SK-N-MC (cell line): ENCODE results near the gene LMNA.

Experiments used
- DNase-seq: peaks from one replicate; pipeline ENCODE4 v3.0.0-alpha.2; 2011; ENCODE audit warnings: low read depth, low spot score
- H3K27ac ChIP-seq: fragments of 200-600 bp; sonication (generic); 2 replicates; pipeline ENCODE4 v1.5.1; 2016; ENCODE audit warnings: mixed run types
- H3K36me3 ChIP-seq: fragments of 200-600 bp; sonication (generic); 2 replicates; pipeline ENCODE4 v1.6.1; 2017; ENCODE audit warnings: antibody characterized with exemption, low read length, mixed read lengths; ENCODE audit not compliant: insufficient read depth
- H3K4me3 ChIP-seq: fragments of 200-600 bp; sonication (generic); 2 replicates; pipeline ENCODE4 v1.5.1; 2016
- H3K9ac ChIP-seq: fragments of 200-600 bp; sonication (generic); 2 replicates; pipeline ENCODE4 v1.8.0; 2017; ENCODE audit warnings: mixed run types, mixed read lengths; ENCODE audit not compliant: insufficient read length
- H3K9me3 ChIP-seq: fragments of 200-600 bp; sonication (generic); 2 replicates; pipeline ENCODE4 v1.6.1; 2017; ENCODE audit warnings: low read depth, mild to moderate bottlenecking, antibody characterized with exemption, low read length, moderate library complexity, mixed read lengths
- EZH2 ChIP-seq: fragments of 200-600 bp; sonication (generic); IDR thresholded peaks from one replicate; pipeline ENCODE4 v1.6.1; 2017; ENCODE audit warnings: antibody characterized with exemption
- FOXP2 ChIP-seq: optimal IDR thresholded peaks from 2 replicates; pipeline ENCODE3; 2011; ENCODE audit warnings: mild to moderate bottlenecking, moderate library complexity; ENCODE audit not compliant: insufficient read depth; ENCODE audit errors: extremely low read length, control extremely low read depth
- POLR2AphosphoS5 ChIP-seq: IDR thresholded peaks from 2 replicates; pipeline ENCODE4 v1.6.1; 2012; ENCODE audit warnings: mild to moderate bottlenecking, low read depth, low read length, borderline replicate concordance

LMNA gene

DNA sequence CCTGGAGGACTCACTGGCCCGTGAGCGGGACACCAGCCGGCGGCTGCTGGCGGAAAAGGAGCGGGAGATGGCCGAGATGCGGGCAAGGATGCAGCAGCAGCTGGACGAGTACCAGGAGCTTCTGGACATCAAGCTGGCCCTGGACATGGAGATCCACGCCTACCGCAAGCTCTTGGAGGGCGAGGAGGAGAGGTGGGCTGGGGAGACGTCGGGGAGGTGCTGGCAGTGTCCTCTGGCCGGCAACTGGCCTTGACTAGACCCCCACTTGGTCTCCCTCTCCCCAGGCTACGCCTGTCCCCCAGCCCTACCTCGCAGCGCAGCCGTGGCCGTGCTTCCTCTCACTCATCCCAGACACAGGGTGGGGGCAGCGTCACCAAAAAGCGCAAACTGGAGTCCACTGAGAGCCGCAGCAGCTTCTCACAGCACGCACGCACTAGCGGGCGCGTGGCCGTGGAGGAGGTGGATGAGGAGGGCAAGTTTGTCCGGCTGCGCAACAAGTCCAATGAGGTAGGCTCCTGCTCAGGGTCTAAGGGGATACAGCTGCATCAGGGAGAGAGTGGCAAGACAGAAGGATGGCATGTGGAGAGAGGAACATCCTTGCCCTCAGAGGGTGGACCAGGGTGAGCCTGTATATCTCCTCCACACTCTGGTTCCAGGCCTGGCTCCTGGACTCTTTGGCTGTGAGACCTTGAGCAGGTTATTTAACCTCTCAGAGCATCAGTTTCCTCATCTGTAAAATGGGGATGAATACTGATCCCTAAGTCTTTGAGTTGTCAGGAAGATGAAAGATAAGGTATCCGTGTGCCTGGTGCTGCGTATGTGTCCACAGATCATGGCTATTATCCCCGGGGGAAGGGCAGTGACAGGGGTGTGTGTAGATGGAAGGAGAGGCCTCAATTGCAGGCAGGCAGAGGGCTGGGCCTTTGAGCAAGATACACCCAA lies 21.7 kb downstream of the LMNA start:
- Histone ChIP-seq H3K9ac (no peak overlapping the region), H3K4me3 (no peak overlapping the region), H3K36me3 (peaks cover 71% of the 10 kb centered on the region), H3K9me3 (no peaks in the 10 kb centered on the region), H3K27ac (no peak overlapping the region)
- DNase-seq = no peak
- no peak for TF ChIP-seq FOXP2

DNA sequence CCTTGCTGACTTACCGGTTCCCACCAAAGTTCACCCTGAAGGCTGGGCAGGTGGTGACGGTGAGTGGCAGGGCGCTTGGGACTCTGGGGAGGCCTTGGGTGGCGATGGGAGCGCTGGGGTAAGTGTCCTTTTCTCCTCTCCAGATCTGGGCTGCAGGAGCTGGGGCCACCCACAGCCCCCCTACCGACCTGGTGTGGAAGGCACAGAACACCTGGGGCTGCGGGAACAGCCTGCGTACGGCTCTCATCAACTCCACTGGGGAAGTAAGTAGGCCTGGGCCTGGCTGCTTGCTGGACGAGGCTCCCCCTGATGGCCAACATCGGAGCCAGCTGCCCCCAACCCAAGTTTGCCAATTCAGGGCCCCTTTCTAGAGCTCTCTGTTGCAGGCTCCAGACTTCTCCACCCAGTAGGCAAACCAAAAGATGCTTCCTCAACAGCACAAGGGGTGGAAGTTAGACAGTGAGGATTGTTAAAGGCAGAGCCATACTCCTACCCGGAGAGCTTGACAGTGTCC lies 22.5 kb downstream of the LMNA start:
- no peak overlapping the region for H3K4me3 ChIP-seq
- H3K36me3 ChIP-seq = peaks cover 64% of the 10 kb centered on the region
- H3K9me3 ChIP-seq = no peaks in the 10 kb centered on the region
- no peak overlapping the region for H3K9ac ChIP-seq
- TF ChIP-seq FOXP2 (no peak), POLR2AphosphoS5 (no peak), EZH2 (no peak)
- H3K27ac ChIP-seq = no peak overlapping the region
- DNase-seq = no peak

DNA sequence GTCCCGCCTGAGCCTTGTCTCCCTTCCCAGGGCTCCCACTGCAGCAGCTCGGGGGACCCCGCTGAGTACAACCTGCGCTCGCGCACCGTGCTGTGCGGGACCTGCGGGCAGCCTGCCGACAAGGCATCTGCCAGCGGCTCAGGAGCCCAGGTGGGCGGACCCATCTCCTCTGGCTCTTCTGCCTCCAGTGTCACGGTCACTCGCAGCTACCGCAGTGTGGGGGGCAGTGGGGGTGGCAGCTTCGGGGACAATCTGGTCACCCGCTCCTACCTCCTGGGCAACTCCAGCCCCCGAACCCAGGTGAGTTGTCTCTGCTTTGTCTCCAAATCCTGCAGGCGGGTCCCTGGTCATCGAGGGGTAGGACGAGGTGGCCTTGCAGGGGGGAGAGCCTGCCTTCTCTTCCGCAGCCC lies 24.0 kb downstream of the LMNA start:
- Histone ChIP-seq H3K4me3 (no peak overlapping the region), H3K36me3 (peaks cover 58% of the 10 kb centered on the region)
- no peak for TF ChIP-seq EZH2
- no peak for TF ChIP-seq FOXP2
- TF ChIP-seq POLR2AphosphoS5 = no peak

DNA sequence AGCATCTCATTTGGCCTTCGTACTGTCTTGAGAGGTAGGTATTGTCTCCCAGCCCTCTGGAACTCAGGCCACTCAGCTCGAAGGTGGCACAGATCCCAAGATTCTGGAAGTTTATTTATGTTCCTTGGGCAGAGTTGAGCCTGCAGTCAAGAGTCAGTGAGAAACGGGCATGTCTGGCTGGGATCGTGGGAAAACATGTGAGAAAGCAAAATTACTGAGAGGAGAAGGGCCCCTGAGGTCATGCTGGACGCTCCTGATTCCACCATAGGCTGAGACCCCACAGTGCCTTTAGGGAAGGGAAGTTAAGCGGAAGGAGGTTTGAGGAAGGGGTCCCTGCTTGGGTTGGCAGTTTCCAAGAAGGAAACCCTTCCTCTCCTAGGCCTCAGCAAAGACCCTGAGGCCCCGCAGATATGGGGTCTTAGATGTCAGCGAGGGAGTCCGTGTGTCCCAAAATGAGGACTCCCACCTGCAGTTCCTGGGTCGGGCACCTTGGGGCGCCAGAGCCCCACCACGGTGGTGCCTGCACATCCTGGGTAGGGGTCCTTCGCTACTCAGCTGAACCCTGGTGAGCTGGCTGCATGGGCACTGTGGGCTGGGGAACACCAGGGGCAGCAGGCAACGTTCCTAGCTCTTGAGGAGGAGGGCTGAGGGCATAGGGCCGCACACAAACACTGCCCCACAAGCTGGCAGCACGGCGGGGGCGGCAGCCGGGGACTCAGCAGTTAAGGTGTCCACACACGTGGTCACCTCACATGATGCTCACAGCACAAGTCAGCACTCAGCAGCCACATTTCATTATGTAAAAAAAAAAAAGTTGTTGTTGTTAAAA lies 26.6 kb downstream of the LMNA start:
- Histone ChIP-seq H3K27ac (0 out of 2 replicates have a peak overlapping the region, but pooled peaks have one; percentile 46), H3K36me3 (peaks cover 32% of the 10 kb centered on the region), H3K4me3 (no peak overlapping the region), H3K9ac (no peak overlapping the region), H3K9me3 (no peaks in the 10 kb centered on the region)
- DNase-seq = no peak
- TF ChIP-seq FOXP2 (no peak), POLR2AphosphoS5 (no peak), EZH2 (no peak)

More for the DNA sequence above, 24.0 kb downstream of the LMNA start:
- H3K27ac ChIP-seq = no peak overlapping the region
- no peak for DNase-seq
- no peak overlapping the region for H3K9ac ChIP-seq
- no peaks in the 10 kb centered on the region for H3K9me3 ChIP-seq

DNA sequence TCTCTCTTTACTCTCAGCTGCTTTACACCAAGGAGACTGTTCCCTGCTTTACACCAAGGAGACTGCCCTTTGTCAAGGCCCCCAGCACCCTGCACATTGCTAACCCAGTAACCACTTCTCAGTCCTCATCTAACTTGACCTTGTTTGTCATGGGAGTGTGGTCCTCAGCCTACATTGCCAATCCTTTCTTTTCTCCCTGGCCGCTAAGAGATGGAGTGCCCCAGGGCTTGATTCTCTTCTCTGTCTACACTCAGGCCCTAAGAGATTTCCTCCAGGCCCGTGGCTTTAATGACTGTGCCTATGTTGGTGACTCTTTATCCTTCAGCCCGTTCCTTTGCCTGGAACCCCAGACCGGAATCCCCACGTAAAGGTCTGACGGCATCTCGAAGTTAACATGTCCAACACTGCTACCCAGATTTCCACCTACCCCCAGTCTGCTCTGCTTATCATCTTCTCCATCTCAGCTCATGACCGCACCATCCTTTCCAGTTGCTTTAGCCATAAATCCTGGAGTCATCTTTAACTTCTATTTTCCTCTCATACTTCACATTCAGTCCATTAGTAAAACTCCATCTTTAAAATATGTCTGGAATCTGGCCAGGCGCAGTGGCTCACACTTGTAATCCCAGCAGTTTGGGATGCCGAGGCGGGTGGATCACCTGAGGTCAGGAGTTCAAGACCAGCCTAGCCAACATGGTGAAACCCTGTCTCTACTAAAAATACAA lies 29.4 kb downstream of the LMNA start:
- Histone ChIP-seq H3K9ac (no peak overlapping the region), H3K4me3 (no peak overlapping the region), H3K27ac (no peak overlapping the region), H3K36me3 (peaks cover 4% of the 10 kb centered on the region; the same call in 1 of the 2 replicates), H3K9me3 (no peaks in the 10 kb centered on the region)
- no peak for TF ChIP-seq FOXP2
- TF ChIP-seq EZH2 = no peak
- TF ChIP-seq POLR2AphosphoS5 = no peak
- no peak for DNase-seq

DNA sequence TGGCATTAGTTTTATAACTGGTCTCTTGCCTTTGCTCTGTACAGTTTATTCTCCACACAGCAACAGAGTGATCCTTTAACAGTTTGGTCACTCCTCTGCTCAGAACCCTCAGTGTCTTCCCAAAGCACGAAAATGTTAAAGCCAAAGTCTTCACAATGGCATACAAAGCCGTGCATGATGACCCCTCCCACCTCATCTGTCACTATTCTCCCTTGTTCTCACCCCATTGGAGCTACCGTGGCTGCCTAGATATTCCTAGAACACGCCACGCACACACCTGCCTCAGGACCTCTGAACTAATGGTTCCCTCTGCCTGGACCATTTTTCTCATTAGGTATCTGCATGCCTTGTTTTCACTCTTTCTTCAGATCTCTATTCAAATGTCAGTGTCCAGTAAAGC lies 30.2 kb downstream of the LMNA start:
- Histone ChIP-seq H3K4me3 (no peak overlapping the region), H3K9ac (no peak overlapping the region), H3K36me3 (no peaks in the 10 kb centered on the region), H3K9me3 (no peaks in the 10 kb centered on the region), H3K27ac (no peak overlapping the region)
- no peak for TF ChIP-seq FOXP2
- no peak for TF ChIP-seq POLR2AphosphoS5
- TF ChIP-seq EZH2 = no peak
- DNase-seq = no peak

DNA sequence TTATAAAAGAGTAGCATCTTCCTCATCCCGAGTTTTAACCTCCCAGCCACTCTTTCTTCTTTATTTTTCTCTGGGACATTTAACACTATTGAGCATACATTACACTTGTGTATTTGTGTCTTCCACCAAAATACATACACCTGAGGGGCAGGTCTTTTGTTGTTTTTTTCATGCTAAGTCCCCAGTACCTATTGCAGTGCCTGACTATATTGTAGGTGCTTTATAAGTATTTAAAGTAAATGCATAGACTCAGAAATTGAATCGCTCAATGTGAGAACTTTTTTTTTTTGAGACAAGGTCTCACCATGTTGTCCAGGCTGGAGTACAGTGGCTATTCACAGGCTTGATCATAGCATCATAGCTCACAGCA lies 31.1 kb downstream of the LMNA start:
- TF ChIP-seq POLR2AphosphoS5 = no peak
- no peak for TF ChIP-seq FOXP2
- no peak for TF ChIP-seq EZH2
- Histone ChIP-seq H3K9me3 (no peaks in the 10 kb centered on the region), H3K36me3 (no peaks in the 10 kb centered on the region), H3K9ac (no peak overlapping the region), H3K27ac (no peak overlapping the region), H3K4me3 (no peak overlapping the region)
- DNase-seq = no peak

DNA sequence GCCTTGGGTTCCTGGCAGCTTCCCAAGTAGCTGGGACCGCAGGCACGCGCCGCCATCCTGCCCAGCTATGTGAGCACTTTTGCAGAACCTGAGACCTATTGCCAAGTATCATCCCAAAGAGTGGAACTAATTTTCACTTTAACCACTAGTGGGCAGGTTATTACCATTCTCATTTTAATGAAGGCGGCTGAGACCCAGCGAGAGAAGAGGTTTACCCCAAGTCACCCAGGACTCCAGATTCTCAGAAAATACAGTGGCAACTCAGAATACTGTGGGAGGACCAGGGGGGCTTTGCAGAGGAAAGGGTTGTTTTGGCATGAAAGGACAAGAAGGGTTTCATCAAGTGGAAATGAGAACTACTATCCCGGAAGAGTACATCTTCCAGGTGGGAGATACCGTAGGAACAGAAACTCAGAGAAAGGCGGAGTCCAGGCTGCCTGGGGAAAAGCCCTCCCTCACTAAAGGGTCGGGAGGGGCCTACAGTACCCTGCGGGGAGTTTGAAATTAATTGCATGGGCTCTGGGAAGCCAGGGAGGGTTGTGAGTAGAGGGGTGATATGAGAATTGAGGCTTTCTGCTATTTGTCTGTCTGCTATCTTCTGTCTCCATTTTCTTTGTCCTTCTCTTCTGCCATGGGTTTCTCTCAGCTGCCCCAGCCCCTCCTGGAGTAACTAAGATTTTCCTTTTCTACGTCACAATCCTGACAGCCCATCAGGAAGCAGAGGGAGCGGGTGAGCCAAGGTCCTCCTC lies 31.7 kb downstream of the LMNA start:
- TF ChIP-seq FOXP2 (no peak), EZH2 (no peak), POLR2AphosphoS5 (no peak)
- H3K27ac ChIP-seq = no peak overlapping the region

More for the DNA sequence above, 31.7 kb downstream of the LMNA start:
- H3K9me3 ChIP-seq = no peaks in the 10 kb centered on the region
- H3K4me3 ChIP-seq = peak overlapping the region; percentile 65
- no peaks in the 10 kb centered on the region for H3K36me3 ChIP-seq
- H3K9ac ChIP-seq = no peak overlapping the region
- DNase-seq = no peak
